HG02588 (cell line): ENCODE measurements around the gene FARP1.
A peak's percentile ranks its signal among the peaks of the same experiment; 100 is the strongest.

Source experiments
- ATAC-seq: cut with Tn5 transposase; IDR thresholded peaks from one replicate; pipeline ENCODE4 v1.9.1; 2021; ENCODE audit warnings: mild to moderate bottlenecking, moderate library complexity; ENCODE audit not compliant: unreplicated experiment

Gene FARP1

DNA sequence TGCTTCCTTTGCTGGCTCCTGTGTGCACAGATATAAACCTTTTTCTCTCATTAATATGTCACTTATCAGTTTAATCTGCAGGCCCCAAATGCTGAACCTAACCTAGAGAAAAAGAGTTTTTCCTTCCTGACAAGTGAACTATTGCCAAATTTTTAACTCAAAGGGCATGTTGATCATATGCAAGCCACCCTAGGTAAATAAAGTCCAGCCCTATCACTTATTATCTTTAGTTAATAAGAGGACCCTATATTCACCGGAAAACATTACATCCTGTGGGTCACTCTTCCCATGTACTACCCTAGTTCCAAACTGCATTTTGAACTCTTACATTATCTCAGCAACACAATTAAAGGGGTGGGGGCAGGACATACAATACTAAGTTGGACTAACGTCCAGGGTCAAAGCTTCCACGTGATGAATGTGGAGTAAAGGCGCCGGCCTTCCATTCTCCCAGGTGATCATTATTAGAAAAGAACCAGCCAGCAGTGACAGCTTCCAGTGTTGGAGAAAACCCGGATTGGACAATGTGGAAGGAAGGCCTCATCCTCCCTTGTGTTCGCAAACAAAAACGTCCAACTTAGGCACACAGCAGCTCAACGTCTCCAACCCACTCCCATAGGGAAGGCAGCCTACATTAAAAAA lies 347.4 kb downstream of the FARP1 start:
- ATAC-seq = no peak

DNA sequence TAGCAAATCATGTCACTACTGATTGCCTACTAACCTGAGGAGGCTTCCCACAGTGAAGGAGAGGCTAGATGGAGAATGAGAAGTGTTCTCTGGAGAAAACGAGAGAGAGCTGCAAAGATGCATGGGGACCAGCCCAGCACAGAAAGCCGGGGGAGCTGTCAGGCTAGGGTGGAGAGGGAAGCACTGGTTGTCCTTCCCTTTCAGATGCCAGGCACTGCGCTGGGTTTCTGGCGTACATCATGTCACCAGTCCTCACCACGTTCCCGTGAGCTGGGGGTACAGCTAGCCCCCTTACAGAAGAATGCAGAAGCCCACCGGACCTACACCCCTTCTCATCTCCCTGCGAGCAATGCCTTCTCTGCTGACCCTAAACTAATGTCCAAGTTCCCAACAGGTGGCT lies 348.0 kb downstream of the FARP1 start:
- ATAC-seq = no peak

DNA sequence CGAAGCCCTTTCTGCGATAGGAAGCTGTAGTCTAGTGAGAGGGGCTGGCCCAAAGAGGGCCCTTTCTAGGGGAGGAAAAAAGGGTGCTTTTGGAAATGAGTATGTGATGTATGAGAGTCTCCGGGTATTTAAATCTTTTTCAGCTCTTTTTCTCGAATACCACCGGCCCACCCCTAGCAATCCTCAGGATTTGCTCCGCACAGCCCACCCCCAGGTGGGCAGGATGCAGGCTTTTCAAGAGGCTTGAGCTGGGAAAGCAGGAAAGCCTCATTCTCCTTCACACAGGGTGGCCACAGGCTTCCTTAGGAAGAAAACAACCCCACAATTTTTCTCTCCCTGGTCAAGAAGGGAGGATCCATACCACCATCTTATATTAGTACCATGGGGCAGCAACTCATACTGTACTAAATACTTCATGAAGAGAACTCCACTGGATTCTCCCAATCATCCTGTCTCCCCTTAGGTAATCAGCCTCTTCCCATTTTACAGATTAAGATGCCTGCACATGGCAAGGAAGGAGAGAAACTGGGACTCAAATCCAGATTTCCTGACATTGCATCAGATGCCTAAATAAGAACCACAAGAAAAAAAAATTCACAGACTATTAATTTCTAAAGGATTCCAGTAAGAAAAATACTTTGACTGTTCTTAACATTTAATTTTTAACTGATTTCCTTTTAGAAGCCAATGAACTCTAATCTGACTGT lies 349.6 kb downstream of the FARP1 start:
- no peak for ATAC-seq

DNA sequence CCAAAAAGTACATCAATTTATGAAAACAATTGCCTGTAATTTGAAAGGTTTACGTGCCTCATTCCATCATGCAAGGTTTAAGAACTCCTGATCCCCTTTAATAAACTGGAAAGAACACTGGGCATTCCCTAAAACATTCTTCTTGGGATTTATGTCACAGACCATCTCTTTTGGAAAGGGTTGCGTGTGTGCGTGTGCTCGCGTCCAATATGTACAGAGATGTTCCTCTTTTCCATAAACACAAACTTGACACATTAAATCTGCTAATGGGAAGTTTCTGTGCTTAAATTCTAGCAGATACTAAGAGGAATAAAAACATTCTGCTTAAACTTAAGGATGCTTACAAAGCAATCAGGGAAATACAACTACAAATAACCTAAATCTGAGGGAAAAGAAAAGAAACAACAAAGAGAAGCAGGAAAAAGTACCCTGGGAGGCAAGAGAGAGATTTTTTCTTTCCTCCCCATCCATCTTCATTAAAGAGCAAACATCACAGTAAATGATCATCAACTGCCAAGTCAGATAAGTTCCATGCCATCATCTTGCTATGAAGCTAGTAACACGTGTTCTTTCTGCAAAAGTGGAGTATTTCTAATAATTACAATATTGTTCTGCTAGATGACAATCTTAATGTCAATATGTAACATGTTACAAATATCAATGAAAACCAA lies 350.3 kb downstream of the FARP1 start:
- no peak for ATAC-seq

DNA sequence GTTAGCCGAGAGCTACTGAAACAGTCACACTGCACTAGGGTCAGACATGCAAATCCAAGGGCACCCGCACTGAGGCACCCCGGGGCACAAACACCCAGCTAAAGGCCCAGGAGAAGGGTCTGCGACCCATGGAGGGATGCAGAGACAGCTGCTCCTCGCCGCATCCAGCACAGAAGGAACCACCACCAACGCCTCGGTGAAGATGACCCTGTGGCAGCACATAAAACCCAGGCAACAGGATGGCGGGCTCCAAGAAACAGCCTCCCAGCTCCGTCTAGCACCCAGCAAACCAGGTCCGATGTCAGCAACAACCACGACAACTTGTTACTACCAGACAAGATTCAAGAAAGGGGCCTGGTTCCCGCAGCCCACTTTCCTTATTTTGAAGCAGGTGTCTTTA lies 351.9 kb downstream of the FARP1 start:
- no peak for ATAC-seq

DNA sequence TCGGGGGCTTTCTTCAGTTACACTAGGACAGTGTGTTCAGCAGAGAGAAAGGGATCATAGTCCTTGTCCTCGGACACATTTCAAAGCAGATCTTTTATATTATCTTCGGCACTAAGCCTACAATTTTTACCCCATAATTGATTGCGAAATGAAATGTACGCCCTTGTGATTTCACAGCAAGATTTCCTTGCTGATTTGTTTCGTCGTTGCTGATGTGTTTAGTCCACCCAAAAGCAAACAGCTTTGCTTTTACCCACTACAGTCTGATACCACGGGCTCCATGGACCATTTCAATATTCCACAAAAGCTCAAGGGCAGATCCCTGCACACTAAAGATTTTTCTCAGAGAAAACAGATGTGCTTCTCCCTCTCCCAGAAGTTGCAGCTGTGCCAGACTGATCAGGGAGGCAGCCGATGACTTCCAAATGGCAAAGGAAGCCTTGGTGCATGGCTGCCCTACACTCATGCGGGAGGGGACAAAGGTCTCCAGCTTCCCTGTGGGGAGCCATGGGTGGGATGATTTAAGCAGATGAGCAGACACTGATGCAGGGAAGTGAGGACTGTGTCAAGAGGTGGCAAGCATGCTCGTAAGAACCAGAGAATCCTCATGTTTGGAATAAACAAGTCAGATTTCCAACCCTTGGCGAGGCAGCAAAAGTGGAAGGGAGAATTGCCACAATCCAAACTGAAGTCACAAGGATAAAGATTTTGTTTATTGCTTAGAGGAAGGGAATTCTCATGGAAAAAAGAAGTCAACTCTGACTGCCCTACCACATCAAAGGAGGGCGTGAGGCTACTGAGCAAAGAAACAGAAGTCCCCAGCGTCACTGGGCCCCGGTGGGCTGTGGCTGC lies 353.0 kb downstream of the FARP1 start:
- no peak for ATAC-seq

DNA sequence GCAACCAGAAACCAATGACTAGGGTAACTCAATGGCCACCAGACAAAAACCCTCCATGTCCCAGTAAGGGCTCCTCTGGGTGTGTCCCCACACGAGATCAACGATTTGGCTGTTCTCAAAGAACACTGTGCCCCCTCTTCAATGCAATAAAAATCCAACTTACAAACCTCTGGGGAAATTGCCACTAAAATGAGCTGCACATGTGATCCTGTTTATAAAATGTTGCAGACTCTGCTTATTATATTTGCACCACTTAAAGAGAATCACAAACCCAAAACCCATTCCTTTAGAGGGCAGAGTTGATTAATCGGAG lies 353.5 kb downstream of the FARP1 start:
- ATAC-seq = no peak

DNA sequence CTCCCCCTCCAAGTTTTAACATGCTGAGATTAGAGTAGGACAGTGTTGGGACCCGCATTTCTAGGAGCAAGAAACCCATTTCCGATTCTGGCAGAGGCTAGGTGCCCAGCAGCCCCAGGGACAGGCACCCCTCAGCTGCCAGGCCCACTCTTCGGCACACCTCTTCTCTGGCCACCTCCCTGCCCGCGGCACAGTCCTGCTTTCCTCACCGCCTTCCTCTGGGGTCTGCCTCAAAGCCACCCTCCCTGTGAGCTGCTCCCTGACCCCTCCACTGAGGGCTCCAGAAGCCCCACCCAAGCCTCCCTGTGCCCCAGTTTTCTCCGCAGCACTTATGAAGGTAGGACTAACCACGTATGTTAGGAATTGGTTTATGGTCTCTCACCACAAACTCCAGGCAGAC lies 354.1 kb downstream of the FARP1 start:
- ATAC-seq = no peak

DNA sequence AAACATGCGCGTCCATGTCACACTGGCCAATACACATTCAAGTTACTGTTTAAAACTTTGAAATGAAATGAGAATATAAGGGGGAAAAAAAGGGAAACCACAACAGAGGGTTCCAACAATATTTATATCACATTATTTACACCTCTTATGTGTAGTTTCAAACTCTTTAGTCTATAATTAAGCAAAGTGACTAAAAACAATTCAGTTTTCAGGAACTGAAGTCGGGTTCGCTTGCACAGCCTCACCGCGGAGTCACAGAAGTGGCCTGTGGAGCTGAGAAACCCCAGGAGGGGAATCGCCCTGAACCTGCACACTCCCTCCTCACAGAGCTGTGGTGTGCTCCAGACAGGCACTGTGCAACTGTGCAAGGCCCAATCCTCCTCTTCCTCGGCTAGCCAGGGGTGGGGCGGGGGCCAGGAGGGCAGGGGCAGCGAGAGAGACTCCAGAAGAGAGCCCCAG lies 358.1 kb downstream of the FARP1 start:
- ATAC-seq = peak; percentile 78

DNA sequence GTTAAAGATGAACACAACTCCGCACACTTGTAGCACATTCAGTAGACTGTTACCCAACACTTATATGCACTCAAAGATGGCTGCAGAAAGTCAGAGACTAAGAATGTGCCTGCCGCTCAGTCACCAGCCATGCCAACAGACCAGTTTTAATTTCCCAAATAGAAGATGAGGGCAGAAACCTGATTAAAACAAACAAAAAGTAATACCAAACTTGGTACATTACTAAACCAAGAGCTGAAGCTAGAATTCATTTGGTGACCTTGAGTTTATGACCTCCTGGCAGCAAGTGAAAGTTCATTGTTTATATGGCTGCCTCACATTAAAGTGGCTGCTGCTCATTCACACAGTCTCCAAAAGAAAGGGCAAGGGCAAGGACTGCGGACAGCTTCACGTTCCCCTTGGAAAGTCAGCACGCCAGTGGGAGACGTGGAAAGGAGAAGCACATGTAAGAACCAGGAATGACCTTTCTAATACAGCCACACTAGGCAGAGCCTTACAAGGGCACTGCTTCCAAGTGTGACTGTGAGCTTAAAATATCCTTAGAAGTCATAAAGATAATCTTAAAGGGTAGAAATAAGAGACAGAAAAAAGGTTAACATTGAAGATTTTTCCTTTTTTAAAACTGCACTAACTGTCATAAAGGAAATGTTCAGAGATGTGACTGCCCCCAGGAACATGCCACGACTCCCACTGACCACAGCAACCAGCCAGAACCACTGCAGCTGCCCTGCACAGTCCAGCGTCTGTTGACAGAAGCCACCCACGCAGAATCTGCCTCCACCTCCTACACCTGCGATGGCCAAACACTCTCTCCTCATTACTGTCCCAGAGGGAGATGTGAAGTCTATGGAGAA lies 360.5 kb downstream of the FARP1 start:
- no peak for ATAC-seq

DNA sequence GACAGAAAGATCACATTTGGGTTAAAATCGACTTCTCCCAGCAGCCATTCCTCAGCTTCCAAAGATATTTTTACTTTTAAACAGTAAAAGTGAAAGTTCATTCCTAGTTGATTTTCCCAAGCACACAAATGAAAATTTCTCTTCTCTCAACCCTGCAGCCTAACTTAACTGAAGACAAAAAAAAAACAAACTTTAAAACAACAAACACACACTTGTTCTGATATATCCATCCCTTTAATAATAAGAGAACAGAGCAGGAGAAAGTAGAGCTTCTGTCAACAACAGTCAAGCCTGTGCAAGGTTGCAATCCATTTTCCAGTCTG lies 361.1 kb downstream of the FARP1 start:
- ATAC-seq = no peak

DNA sequence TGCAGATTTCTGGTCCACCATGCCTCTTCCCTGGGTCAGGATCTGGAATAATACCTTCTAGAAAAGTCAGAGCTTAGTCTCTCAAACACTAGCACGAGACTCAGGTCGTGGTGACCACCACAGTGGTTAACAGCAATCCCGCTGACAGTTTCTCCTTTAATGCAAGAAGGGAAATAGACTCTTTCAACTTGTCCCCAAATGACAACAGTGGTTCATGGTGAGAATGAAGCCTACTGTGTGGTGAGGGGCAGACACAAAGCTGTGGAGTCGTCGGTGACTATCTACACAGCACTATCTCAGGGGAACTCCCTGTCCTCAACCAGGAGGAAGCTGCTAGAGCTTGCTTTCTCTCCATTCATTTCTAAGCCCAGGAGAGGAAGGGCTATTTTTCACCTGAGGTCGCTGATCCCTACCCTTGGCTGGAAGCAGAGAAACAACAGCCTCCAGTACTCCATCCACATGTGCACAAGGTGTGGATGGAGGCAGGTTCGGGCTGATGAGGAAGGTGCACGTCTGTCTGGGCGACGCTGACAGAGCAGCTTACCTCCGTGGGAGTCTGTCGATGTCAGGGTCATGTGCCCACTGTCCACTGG lies 361.6 kb downstream of the FARP1 start:
- no peak for ATAC-seq
